Measurements from ENCODE around the gene DHODH.
"Not testable (repeated sequence)": the region's sequence is repeated elsewhere in the genome, so short reads cannot be mapped to it uniquely, and the experiment has no call there.

Gene DHODH

GRCh38 chr16:72054254-72054847 is 45.8 kb downstream of the DHODH start, which contains the start of gene HP:
Gene HP (plus strand): TSS chr16:72054505. CDS start chr16:72054653, 148 bp downstream.
- Histone ChIP-seq H3K9me3 (replicated peaks in 1 of 11) (peaks cover 13 to 46% (median 18%) of the 10 kb centered on the region in 11 experiments), H3K4me2 (peak within 1 kb of the TSS in 8 of 11 experiments; percentile 4 to 35 (median 28); a peak in 11 of 22 replicates), H3K4me1 (peaks cover 0 to 50% (median 34%) of the 10 kb centered on the region in 10 experiments; a peak in 16 of 20 replicates), H3K36me3 (peaks cover 0 to 22% (median 12%) of the 10 kb centered on the region in 11 experiments; a peak in 13 of 22 replicates), H3K27ac (peak within 1 kb of the TSS in 5 of 11 experiments; percentile 4 to 66 (median 30); a peak in 9 of 22 replicates)
- H3K4me3 ChIP-seq, H4K20me1 ChIP-seq, H3K27me3 ChIP-seq, H3K9ac ChIP-seq: not testable (repeated sequence)
- TF ChIP-seq Cebpa-rat (IDR thresholded peaks at IDR 0.05), result peak in 1 of 11 experiments; percentile 22; a peak in 1 of 22 replicates

GRCh38 chr16:72055911-72056310 is 47.4 kb downstream of the DHODH start:
- H3K9ac ChIP-seq, result no peak overlapping the region
- no peak for TF ChIP-seq Cebpa-rat (IDR thresholded peaks at IDR 0.05)
- H3K4me1 ChIP-seq, result peaks cover 0 to 45% (median 30%) of the 10 kb centered on the region in 10 experiments; a peak in 16 of 20 replicates
- H3K36me3 ChIP-seq, result peaks cover 0 to 6% (median 0%) of the 10 kb centered on the region in 11 experiments; a peak in 3 of 22 replicates
- H4K20me1 ChIP-seq, result no peaks in the 10 kb centered on the region
- no peak overlapping the region for H3K27ac ChIP-seq
- H3K4me2 ChIP-seq, result peak overlapping the region in 2 of 11 experiments; percentile 5 to 20; a peak in 2 of 22 replicates
- peaks cover 0 to 30% (median 3%) of the 10 kb centered on the region in 11 experiments; a peak in 15 of 22 replicates for H3K9me3 ChIP-seq (replicated peaks in 1 of 11)
- no peaks in the 10 kb centered on the region for H3K27me3 ChIP-seq
- H3K4me3 ChIP-seq, result no peak overlapping the region

GRCh38 chr16:72057313-72057712 is 48.8 kb downstream of the DHODH start:
- not testable (repeated sequence) for H3K4me3 ChIP-seq, H3K4me2 ChIP-seq, H3K36me3 ChIP-seq, H3K27ac ChIP-seq, H3K9ac ChIP-seq, H4K20me1 ChIP-seq, H3K27me3 ChIP-seq
- H3K9me3 ChIP-seq (replicated peaks in 1 of 11), result peaks cover 0 to 16% (median 0%) of the 10 kb centered on the region in 11 experiments; a peak in 8 of 22 replicates
- H3K4me1 ChIP-seq, result peaks cover 0 to 31% (median 16%) of the 10 kb centered on the region in 10 experiments; a peak in 15 of 20 replicates

GRCh38 chr16:72059060-72059459 is 50.5 kb downstream of the DHODH start:
- H3K9ac ChIP-seq; H3K27ac ChIP-seq; H3K9me3 ChIP-seq (replicated peaks in 1 of 11); H3K27me3 ChIP-seq; H3K4me2 ChIP-seq; H3K4me3 ChIP-seq; H4K20me1 ChIP-seq: not testable (repeated sequence)
- Histone ChIP-seq H3K36me3 (peaks cover 0 to 10% (median 0%) of the 10 kb centered on the region in 11 experiments; a peak in 4 of 22 replicates), H3K4me1 (peaks cover 0 to 13% (median 5%) of the 10 kb centered on the region in 10 experiments; a peak in 10 of 20 replicates)

- no peaks in the 10 kb centered on the region for H3K27me3 ChIP-seq
- no peaks in the 10 kb centered on the region; a peak in 2 of 20 replicates for H3K4me1 ChIP-seq
- TF ChIP-seq Cebpa-rat (IDR thresholded peaks at IDR 0.05), result no peak
Measured at GRCh38 chr16:72060405-72060804, 51.9 kb downstream of the DHODH start.

GRCh38 chr16:72061564-72061963 is 53.0 kb downstream of the DHODH start:
- Histone ChIP-seq H3K27ac (no peak overlapping the region), H3K4me3 (no peak overlapping the region), H3K36me3 (peaks cover 0 to 21% (median 4%) of the 10 kb centered on the region in 11 experiments; a peak in 10 of 22 replicates), H3K4me1 (no peaks in the 10 kb centered on the region), H4K20me1 (no peaks in the 10 kb centered on the region), H3K9ac (no peak overlapping the region), H3K9me3 (replicated peaks in 1 of 11) (peaks cover 0 to 9% (median 4%) of the 10 kb centered on the region in 11 experiments; a peak in 8 of 22 replicates), H3K4me2 (no peak overlapping the region), H3K27me3 (no peaks in the 10 kb centered on the region)
- TF ChIP-seq Cebpa-rat (IDR thresholded peaks at IDR 0.05), result no peak

More at GRCh38 chr16:72060405-72060804, 51.9 kb downstream of the DHODH start:
- H3K4me2 ChIP-seq, result no peak overlapping the region
- H3K36me3 ChIP-seq, result peaks cover 0 to 21% (median 4%) of the 10 kb centered on the region in 11 experiments; a peak in 10 of 22 replicates
- H3K9ac ChIP-seq, result no peak overlapping the region
- no peak overlapping the region for H3K27ac ChIP-seq
- H3K4me3 ChIP-seq, result no peak overlapping the region
- H4K20me1 ChIP-seq, result no peaks in the 10 kb centered on the region
- H3K9me3 ChIP-seq (replicated peaks in 1 of 11), result peaks cover 0 to 9% (median 4%) of the 10 kb centered on the region in 11 experiments; a peak in 8 of 22 replicates

- Histone ChIP-seq H3K27me3 (no peaks in the 10 kb centered on the region), H3K36me3 (peaks cover 0 to 21% (median 4%) of the 10 kb centered on the region in 11 experiments; a peak in 10 of 22 replicates), H3K9me3 (replicated peaks in 1 of 11) (peaks cover 0 to 9% (median 4%) of the 10 kb centered on the region in 11 experiments; a peak in 8 of 22 replicates), H3K27ac (no peak overlapping the region), H4K20me1 (no peaks in the 10 kb centered on the region), H3K9ac (no peak overlapping the region), H3K4me2 (no peak overlapping the region), H3K4me1 (peaks cover 0 to 4% (median 0%) of the 10 kb centered on the region in 10 experiments; a peak in 1 of 20 replicates), H3K4me3 (no peak overlapping the region)
- no peak for TF ChIP-seq Cebpa-rat (IDR thresholded peaks at IDR 0.05)
Measured at GRCh38 chr16:72064361-72064894, 55.9 kb downstream of the DHODH start.

GRCh38 chr16:72066747-72067146 is 58.2 kb downstream of the DHODH start:
- no peak overlapping the region for H3K4me2 ChIP-seq
- H3K4me3 ChIP-seq, result no peak overlapping the region
- peaks cover 0 to 19% (median 4%) of the 10 kb centered on the region in 11 experiments; a peak in 11 of 22 replicates for H3K36me3 ChIP-seq
- H3K4me1 ChIP-seq, result peaks cover 0 to 4% (median 0%) of the 10 kb centered on the region in 10 experiments; a peak in 1 of 20 replicates
- H3K9ac ChIP-seq, result peak overlapping the region in 1 of 11 experiments; percentile 1; a peak in 1 of 22 replicates
- TF ChIP-seq Cebpa-rat (IDR thresholded peaks at IDR 0.05), result no peak
- H3K27me3 ChIP-seq, result no peaks in the 10 kb centered on the region
- peaks cover 0 to 9% (median 4%) of the 10 kb centered on the region in 11 experiments; a peak in 8 of 22 replicates for H3K9me3 ChIP-seq (replicated peaks in 1 of 11)
- H4K20me1 ChIP-seq, result no peaks in the 10 kb centered on the region
- H3K27ac ChIP-seq, result no peak overlapping the region

GRCh38 chr16:72068930-72069329 is 60.4 kb downstream of the DHODH start:
- Histone ChIP-seq H3K4me2 (no peak overlapping the region), H3K4me3 (no peak overlapping the region), H3K27me3 (no peaks in the 10 kb centered on the region), H3K9ac (no peak overlapping the region), H3K27ac (no peak overlapping the region), H3K4me1 (peaks cover 0 to 4% (median 0%) of the 10 kb centered on the region in 10 experiments; a peak in 1 of 20 replicates), H4K20me1 (no peaks in the 10 kb centered on the region), H3K9me3 (replicated peaks in 1 of 11) (peaks cover 0 to 9% (median 4%) of the 10 kb centered on the region in 11 experiments; a peak in 8 of 22 replicates), H3K36me3 (peaks cover 0 to 23% (median 5%) of the 10 kb centered on the region in 11 experiments; a peak in 11 of 22 replicates)
- no peak for TF ChIP-seq Cebpa-rat (IDR thresholded peaks at IDR 0.05)
